ENCODE measurements around the gene NLRC4. TPM values are rescaled to one million over a fixed set of nuclear protein-coding genes. Genes with fewer than 3 reads are reported as not detected.
A peak's percentile ranks its signal among the peaks of the same experiment; 100 is the strongest.

The NLRC4 gene
- total and polyA plus RNA-seq, 10 of the 15 experiments (the other 5 are each of a cell fraction or from before 2014, with no cell fraction given), result 0.01 to 0.58 (median 0.40) TPM

DNA sequence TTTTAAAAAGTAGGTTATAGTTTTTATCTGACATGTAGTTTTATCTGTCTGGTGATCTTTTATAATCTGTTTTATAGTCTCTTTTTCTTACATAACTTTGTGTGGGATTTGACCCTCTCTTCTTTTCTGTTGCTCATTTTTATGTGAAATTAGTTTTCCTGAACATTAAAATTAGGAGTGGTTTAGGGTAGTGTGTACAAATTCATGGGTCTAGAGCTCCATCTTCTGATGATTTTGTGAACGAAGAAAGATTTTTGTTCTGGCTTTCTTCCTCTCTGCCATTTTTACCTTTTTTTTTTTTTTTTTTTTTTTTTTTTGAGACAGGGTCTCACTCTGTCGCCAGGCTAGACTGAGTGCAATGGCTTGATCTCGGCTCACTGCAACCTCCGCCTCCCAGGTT lies 52.4 kb downstream of the NLRC4 start:
- WGBS (ENCODE audit: insufficient coverage, insufficient replicate concordance, low lambda C conversion rate, missing lambda C conversion rate), result 96% methylated on average over 2 of the region's 4 CpGs
- H3K4me2 ChIP-seq (ENCODE audit: control insufficient read depth, insufficient read depth), result no peak overlapping the region
- DNase-seq (ENCODE audit: low read depth, low spot score) (no peak), ATAC-seq (no peak), FAIRE-seq (no peak)
- in situ Hi-C loops (cut with MboI) (no loop called here), intact Hi-C loops (cut with micrococcal nuclease; ENCODE audit: unreplicated experiment) (no loop called here)
- no peaks in the 10 kb centered on the region for H3K27me3 ChIP-seq (replicated peaks in 1 of 2; ENCODE audit: control insufficient read depth in 2 of 2, insufficient read depth in 2 of 2, low read length in 1 of 2)
- no peak overlapping the region for H3K4me3 ChIP-seq
- H3K4me1 ChIP-seq (ENCODE audit: control insufficient read depth, insufficient read depth, low read length), result no peaks in the 10 kb centered on the region
- H3K36me3 ChIP-seq (ENCODE audit: control insufficient read depth in 2 of 2, insufficient read depth in 2 of 2, low read length in 1 of 2), result no peaks in the 10 kb centered on the region; a peak in 1 of 4 replicates
- ChIA-PET SMC1A (ENCODE audit: uncharacterized antibody, unreplicated experiment) (interaction anchor here (0.6 to 1.2 kb wide), 3 partner anchors 13 to 103 kb away, joined by 3 read pairs; partner anchors contain the start of gene NLRC4), POLR2A (interaction anchor here (0.6 to 0.7 kb wide), 5 partner anchors 13 to 434 kb away, joined by 3 to 8 read pairs (median 5); no protein-coding TSS in a partner anchor), CTCF (interaction anchor here (0.7 kb wide), 1 partner anchor 147 kb away, joined by 3 read pairs; no protein-coding TSS in a partner anchor), RAD21 (ENCODE audit: unreplicated experiment) (interaction anchor here (0.6 kb wide), 3 partner anchors 78 to 189 kb away, joined by 3 to 6 read pairs (median 4); no protein-coding TSS in a partner anchor)
- no peak overlapping the region for H3K27ac ChIP-seq (ENCODE audit: control insufficient read depth, insufficient read depth)
- no peaks in the 10 kb centered on the region for H4K20me1 ChIP-seq (ENCODE audit: control insufficient read depth, insufficient read depth)
- no peak overlapping the region for H3K9ac ChIP-seq (ENCODE audit: control insufficient read depth, insufficient read depth, low read length)
- H2AFZ ChIP-seq (ENCODE audit: control insufficient read depth, low read depth, low read length), result no peak overlapping the region
- no peak for TF ChIP-seq RBBP5 (conservative IDR thresholded peaks at IDR 0.05)
- TF ChIP-seq POLR2AphosphoS5 (IDR thresholded peaks at IDR 0.05; ENCODE audit: low read length), result no peak
- TF ChIP-seq, protein P1, sequence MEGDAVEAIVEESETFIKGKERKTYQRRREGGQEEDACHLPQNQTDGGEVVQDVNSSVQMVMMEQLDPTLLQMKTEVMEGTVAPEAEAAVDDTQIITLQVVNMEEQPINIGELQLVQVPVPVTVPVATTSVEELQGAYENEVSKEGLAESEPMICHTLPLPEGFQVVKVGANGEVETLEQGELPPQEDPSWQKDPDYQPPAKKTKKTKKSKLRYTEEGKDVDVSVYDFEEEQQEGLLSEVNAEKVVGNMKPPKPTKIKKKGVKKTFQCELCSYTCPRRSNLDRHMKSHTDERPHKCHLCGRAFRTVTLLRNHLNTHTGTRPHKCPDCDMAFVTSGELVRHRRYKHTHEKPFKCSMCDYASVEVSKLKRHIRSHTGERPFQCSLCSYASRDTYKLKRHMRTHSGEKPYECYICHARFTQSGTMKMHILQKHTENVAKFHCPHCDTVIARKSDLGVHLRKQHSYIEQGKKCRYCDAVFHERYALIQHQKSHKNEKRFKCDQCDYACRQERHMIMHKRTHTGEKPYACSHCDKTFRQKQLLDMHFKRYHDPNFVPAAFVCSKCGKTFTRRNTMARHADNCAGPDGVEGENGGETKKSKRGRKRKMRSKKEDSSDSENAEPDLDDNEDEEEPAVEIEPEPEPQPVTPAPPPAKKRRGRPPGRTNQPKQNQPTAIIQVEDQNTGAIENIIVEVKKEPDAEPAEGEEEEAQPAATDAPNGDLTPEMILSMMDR (IDR thresholded peaks at IDR 0.05 in 2 of 3, conservative IDR thresholded peaks at IDR 0.05 in 1 of 3; ENCODE audit: control insufficient read depth in 2 of 3, extremely low read depth in 1 of 3, insufficient read depth in 1 of 3, low read depth in 3 of 3, low read length in 3 of 3), result peak in 2 of 3 experiments; percentile 8 to 25; a peak in 2 of 6 replicates
- no peak for TF ChIP-seq TCF7 (IDR thresholded peaks at IDR 0.05; ENCODE audit: borderline replicate concordance)
- no peak for TF ChIP-seq CREB1 (IDR thresholded peaks at IDR 0.05; ENCODE audit: low read depth)
- no peak for TF ChIP-seq MYB (IDR thresholded peaks at IDR 0.05; ENCODE audit: borderline replicate concordance, low read depth, low read length)
- TF ChIP-seq RAD21 (IDR thresholded peaks at IDR 0.05; ENCODE audit: insufficient read depth, low read depth, low read length), result peak; percentile 50
- no peak for TF ChIP-seq CBX5 (IDR thresholded peaks at IDR 0.05; ENCODE audit: low read depth)
- TF ChIP-seq NR2C1 (IDR thresholded peaks at IDR 0.05), result no peak
- no peaks in the 10 kb centered on the region for H3K9me3 ChIP-seq (replicated peaks; ENCODE audit: control insufficient read depth, insufficient read depth, low read length)
- H3K79me2 ChIP-seq (ENCODE audit: control insufficient read depth, insufficient read depth, low read length), result no peaks in the 10 kb centered on the region
- no TSS peak for BruUV-seq (replicated peaks)
